Ramos (cell line): ENCODE measurements around the gene SH3PXD2B.
"Not testable (repeated sequence)": the region's sequence is repeated elsewhere in the genome, so short reads cannot be mapped to it uniquely, and the experiment has no call there.

Experiments
- in situ Hi-C: fragments of 300-500 bp; cut with MboI; formaldehyde crosslinking; loops from one replicate; pipeline ENCODE4 v1.14.3; 2022; ENCODE audit warnings: low sequenced_read_pairs; ENCODE audit not compliant: unreplicated experiment

The SH3PXD2B gene

DNA sequence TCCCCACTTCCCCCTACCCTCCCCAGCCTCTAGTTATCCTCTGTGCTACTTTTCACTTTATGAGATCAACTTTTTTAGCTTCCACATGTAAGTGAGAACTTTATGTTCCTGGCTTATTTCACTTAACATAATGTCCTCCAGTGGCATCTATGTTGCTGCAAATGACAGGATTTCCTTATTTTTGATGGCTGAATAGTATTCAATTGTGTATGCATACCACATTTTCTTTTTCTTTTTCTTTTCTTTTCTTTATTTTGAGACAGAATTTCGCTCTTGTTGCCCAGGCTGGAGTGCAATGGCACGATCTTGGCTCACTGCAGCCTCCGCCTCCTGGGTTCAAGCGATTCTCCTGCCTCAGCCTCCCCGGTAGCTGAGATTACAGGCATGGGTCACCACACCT is 44.8 kb downstream of the SH3PXD2B start:
- in situ Hi-C loops = not testable (repeated sequence)

- in situ Hi-C loops = no loop called here
These were observed 46.5 kb downstream of the SH3PXD2B start for GRCh38 chr5:172407822-172408221.

- in situ Hi-C loops = no loop called here
These were observed 47.1 kb downstream of the SH3PXD2B start for GRCh38 chr5:172407241-172407691.

- in situ Hi-C loops = no loop called here
These were observed 48.9 kb downstream of the SH3PXD2B start for GRCh38 chr5:172405226-172406107.

GRCh38 chr5:172404746-172405145 is 49.6 kb downstream of the SH3PXD2B start:
- in situ Hi-C loops = no loop called here

DNA sequence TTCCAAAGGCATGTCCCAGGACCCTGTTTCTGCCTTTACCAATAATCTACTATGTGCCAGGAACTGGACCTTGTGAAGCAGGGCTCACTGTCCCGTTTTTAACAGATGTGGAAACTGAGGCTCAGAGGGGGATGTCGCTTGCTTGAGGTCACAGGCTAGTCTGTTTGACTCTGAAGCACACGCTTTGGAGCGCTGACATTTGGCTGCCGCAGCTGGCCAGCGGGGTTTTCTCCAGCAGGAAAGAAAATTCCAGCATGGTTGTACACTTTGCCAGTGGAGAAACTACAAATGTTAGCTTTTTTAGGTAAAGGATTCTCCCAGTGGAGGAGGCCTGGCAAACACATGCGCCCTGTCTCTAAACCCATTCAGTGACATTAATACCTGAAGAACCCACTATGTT is 50.5 kb downstream of the SH3PXD2B start:
- in situ Hi-C loops = no loop called here

DNA sequence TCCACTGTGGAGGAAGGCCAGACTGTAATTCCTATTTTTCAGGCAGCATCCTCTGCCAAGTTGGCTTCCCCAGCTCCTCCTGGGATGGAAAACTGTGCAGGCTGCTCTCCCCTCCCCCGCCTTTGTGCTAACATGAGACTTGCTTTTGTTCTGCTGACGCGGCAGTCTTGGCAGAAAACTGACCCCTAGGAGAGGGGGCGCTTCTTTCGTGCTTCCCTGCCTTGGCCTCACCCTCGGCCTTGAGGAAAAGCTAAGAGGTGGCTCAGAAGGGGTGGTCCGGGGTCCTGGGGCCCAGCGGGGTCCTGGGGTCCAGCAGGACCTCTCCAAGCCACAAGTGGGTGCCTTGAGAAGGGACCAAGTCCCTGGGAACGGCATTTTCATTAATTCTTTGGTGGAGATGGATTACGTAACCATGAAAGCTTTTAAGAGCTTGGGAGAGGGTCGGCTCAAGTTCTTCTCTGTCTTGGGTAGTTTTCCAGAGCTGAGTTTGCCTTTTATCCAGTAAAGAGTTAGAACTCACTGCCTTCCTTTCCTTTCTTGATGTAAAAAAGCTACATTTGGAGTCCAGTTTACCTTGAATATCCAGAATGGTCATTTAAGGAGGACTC is 51.0 kb downstream of the SH3PXD2B start:
- in situ Hi-C loops = no loop called here

GRCh38 chr5:172402531-172403188 is 51.7 kb downstream of the SH3PXD2B start:
- in situ Hi-C loops = no loop called here

DNA sequence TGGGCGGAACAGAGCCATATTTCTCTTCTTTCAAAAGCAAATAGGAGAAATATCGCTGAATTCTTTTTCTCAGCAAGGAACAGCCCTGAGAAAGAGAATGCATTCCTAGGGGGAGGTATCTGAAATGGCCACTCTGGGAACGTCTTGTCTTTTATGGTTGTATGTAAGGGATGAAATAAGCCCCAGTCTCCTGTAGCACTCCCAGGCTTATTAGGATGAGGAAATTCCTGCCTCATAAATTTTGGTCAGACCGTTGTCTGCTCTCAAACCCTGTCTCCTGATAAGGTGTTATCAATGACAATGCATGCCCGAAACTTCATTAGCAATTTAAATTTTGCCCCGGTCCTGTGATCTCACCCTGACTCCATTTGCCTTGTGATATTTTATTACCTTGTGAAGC is 52.3 kb downstream of the SH3PXD2B start:
- in situ Hi-C loops = not testable (repeated sequence)

GRCh38 chr5:172399826-172400225 is 54.5 kb downstream of the SH3PXD2B start:
- in situ Hi-C loops = no loop called here

DNA sequence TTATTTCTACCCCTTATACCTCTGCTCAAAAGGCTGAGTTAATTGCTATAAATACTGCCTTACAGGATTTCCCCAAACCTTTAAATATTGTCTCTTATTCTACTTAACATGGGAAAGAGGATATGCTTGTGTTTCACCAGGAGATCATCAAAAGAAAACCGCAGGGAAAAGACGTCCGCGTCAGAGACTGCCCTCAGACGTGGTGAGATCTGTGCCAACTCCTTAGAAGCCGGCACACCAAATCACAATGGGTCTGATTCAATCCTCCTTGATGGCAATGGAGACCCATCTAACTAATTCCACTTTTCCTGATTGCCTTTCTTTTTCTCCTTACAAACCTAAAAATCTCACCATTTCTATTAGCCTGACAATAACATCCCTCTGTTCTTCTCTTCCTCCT is 55.0 kb downstream of the SH3PXD2B start:
- in situ Hi-C loops = no loop called here

- in situ Hi-C loops = not testable (repeated sequence)
These were observed 55.7 kb downstream of the SH3PXD2B start for GRCh38 chr5:172398645-172399044.

GRCh38 chr5:172396994-172397393 is 57.3 kb downstream of the SH3PXD2B start:
- in situ Hi-C loops = not testable (repeated sequence)

GRCh38 chr5:172396220-172396619 is 58.1 kb downstream of the SH3PXD2B start:
- in situ Hi-C loops = no loop called here

- in situ Hi-C loops = no loop called here
These were observed 58.8 kb downstream of the SH3PXD2B start for GRCh38 chr5:172395483-172395882.

DNA sequence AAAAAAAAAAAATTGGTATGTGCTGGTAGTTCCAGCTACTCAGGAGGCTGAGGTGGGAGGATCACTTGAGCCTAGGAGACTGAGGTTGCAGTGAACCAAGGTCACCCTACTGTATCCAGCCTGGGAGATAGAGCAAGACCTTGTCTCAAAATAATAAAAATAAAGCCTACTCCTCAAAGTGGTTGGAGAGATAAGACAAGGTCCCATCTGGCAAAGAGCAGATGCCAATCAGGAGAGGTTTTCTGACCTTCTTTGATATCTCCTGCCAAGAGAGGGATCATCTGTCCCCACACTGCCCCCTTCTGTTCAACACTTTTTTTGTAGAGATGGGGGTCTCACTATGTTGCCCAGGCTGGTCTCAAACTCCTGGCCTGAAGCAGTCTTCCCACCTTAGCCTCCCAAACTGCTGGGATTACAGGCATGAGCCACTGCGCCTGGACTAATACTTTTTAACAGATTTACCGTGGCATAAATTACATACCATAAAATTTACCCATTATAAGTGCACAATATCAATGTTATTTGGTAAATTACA is 64.7 kb downstream of the SH3PXD2B start:
- in situ Hi-C loops = no loop called here

GRCh38 chr5:172388246-172388733 is 66.0 kb downstream of the SH3PXD2B start:
- in situ Hi-C loops = no loop called here

DNA sequence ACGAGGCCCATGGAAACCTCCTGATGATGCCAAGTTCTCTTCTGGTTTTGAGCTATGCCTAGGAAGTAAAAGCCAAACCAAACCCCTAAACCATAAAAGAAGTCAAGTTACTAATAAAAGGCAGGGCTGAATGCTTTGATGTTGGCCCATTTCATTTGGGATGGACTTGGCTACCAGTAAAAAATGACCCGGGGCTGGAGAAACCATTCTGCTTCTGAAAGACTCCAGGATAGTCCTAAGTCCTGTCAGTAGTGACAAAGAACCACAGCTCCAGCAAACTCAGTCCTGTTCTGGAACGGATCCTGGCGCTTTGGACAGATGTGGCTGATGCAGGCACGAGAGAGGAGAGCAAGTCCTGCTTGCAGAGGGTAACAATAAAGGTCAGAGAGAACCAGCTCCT is 68.6 kb downstream of the SH3PXD2B start:
- in situ Hi-C loops = no loop called here

- in situ Hi-C loops = no loop called here
These were observed 69.2 kb downstream of the SH3PXD2B start for GRCh38 chr5:172385010-172385563.

DNA sequence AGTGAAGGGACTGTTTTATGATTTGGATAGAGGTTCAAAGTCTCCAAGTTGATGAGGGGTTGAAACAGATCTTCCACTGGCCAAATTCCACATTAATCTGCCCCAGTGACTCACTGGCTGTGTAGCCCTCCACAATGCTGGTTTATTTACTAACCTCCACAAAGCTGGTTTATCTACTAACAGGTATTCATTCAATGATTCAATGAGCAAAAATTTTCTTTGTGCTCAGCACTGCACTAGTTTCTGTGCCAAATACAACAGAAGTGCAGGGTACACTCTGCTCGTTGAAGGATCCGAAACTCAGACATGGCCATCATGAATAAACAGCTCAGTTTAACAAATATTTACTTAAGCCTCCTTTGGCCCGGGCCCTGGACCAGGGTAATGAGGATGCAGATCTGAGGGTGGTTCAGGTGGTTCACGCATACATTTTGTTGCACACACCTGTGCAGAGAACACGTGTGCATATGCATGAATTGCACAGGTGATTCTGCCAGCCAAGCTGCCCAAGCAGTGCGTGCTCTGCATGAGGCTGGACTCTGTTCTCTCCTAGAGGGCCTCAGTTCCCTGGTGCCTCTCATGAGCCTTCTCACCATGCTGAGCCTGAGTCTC is 71.0 kb downstream of the SH3PXD2B start:
- in situ Hi-C loops = no loop called here
